GM12878 (cell line): ENCODE measurements around the gene KCNA2.

ENCODE experiments used
- BRCA1 ChIP-seq: IDR thresholded peaks from 2 replicates; pipeline ENCODE4 v1.6.1; 2011; ENCODE audit warnings: low read depth, low read length, improper control_type of control experiment
- FOXM1 ChIP-seq: IDR thresholded peaks from 2 replicates; pipeline ENCODE4 v1.6.1; 2012; ENCODE audit warnings: low read depth, mild to moderate bottlenecking, inconsistent platforms, low read length, moderate library complexity
- JUND ChIP-seq: IDR thresholded peaks from 2 replicates; pipeline ENCODE4 v1.6.1; 2012; ENCODE audit warnings: low read depth, mild to moderate bottlenecking, low read length, improper control_type of control experiment, moderate library complexity
- MAX ChIP-seq: IDR thresholded peaks from 2 replicates; pipeline ENCODE4 v1.6.1; 2012; ENCODE audit warnings: low read depth, low read length, improper control_type of control experiment
- PAX8 ChIP-seq: fragments of 450-650 bp; IDR thresholded peaks from 2 replicates; pipeline ENCODE4 v1.6.1; 2017; ENCODE audit warnings: mild to moderate bottlenecking, moderate library complexity
- RAD21 ChIP-seq: IDR thresholded peaks from 2 replicates; pipeline ENCODE4 v1.6.1; 2011; ENCODE audit warnings: mild to moderate bottlenecking, low read depth, low read length, moderate library complexity; ENCODE audit not compliant: insufficient read depth
- TAF1 ChIP-seq: IDR thresholded peaks from 2 replicates; pipeline ENCODE4 v1.6.1; 2011; ENCODE audit warnings: mild to moderate bottlenecking, low read depth, low read length, borderline replicate concordance
- ZNF217 ChIP-seq: fragments of 450-650 bp; IDR thresholded peaks from 2 replicates; pipeline ENCODE4 v1.6.1; 2017; ENCODE audit warnings: antibody characterized with exemption, mild to moderate bottlenecking
- ZNF274 ChIP-seq: IDR thresholded peaks from one replicate; pipeline ENCODE4 v1.8.0; 2011; ENCODE audit not compliant: insufficient read length, insufficient read depth

GRCh38 chr1:110591956-110592355 lies 14.2 kb downstream of the KCNA2 start:
- TF ChIP-seq MAX (no peak), TAF1 (no peak), JUND (no peak), BRCA1 (no peak), PAX8 (no peak), ZNF274 (no peak), ZNF217 (no peak), RAD21 (no peak), FOXM1 (no peak)
